GM18517 (cell line): Measurements from ENCODE around the gene RASSF6.
A peak's percentile ranks its signal among the peaks of the same experiment; 100 is the strongest.
"Not testable (repeated sequence)": the region's sequence is repeated elsewhere in the genome, so short reads cannot be mapped to it uniquely, and the experiment has no call there.

Source experiments
- ATAC-seq: cut with Tn5 transposase; IDR thresholded peaks from one replicate; pipeline ENCODE4 v1.9.1; 2021; ENCODE audit warnings: mild to moderate bottlenecking, moderate library complexity; ENCODE audit not compliant: unreplicated experiment

The RASSF6 gene

GRCh38 chr4:73620115-73620792 is at the start of gene RASSF6:
Gene RASSF6, minus strand, starts transcription at chr4:73620436. Its CDS starts 8,641 bp downstream, at chr4:73611795.
- ATAC-seq: peak; percentile 87

DNA sequence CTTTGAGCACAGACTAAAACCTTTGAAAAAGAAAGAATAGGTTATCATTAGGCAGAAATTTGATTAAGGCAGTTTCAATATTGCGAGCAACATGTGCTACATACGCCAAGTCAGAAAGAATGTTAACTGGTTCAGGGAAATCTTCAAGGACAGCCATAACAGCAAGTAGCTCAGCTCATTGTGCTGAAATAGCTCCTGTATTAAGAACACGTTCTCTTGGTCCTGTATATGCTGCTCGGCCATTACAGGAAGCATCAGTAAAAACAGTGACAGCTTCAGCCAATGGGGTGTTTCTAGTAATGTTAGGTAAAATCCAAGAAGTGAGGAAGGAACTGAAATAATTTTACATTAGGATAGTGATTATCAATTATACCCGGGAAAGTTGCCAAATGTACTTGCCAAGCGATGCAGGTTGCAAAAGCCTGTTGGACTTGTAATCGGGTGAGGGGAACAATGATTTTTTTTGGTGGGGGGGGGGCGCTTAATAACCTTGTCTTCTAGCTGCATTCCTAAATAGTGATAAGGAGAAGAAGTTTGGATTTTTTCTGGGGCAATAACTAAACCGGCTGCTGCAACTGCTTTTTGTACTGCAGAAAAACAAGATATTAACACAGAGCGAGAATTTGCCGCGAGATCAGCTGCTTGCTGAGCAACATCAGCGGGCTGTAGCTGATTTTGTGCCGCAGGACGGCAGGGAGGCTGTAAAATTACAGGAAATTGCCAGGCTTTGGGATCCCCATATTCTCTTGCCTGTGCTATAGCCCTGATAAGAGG is 49.4 kb upstream of the RASSF6 start:
- no peak for ATAC-seq

- ATAC-seq: no peak
These were observed 48.6 kb upstream of the RASSF6 start for GRCh38 chr4:73668782-73669201.

DNA sequence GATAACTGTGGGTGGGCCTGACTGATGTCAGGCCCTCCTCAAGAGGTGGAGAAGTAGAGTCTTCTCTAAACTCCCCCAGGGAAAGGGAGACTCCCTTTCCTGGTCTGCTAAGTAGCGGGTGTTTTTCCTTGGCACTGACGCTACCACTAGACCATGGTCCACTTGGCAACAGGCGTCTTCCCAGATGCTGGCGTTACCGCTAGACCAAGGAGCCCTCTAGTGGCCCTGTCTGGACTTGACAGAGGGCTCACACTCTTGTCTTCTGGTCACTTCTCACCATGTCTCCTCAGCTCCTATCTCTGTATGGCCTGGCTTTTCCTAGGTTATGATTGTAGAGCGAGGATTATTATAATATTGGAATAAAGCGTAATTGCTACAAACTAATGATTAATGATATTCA is 45.7 kb upstream of the RASSF6 start:
- ATAC-seq: not testable (repeated sequence)

GRCh38 chr4:73664470-73664869 is 44.2 kb upstream of the RASSF6 start:
- ATAC-seq: no peak

GRCh38 chr4:73663576-73663975 is 43.3 kb upstream of the RASSF6 start:
- no peak for ATAC-seq

GRCh38 chr4:73662709-73663546 is 42.7 kb upstream of the RASSF6 start:
- ATAC-seq: peak; percentile 91

- no peak for ATAC-seq
These were observed 41.4 kb upstream of the RASSF6 start for GRCh38 chr4:73661646-73662119.

GRCh38 chr4:73660808-73661207 is 40.6 kb upstream of the RASSF6 start:
- no peak for ATAC-seq

- ATAC-seq: peak; percentile 90
These were observed 33.5 kb upstream of the RASSF6 start for GRCh38 chr4:73653695-73654106.

GRCh38 chr4:73650250-73650649 is 30.0 kb upstream of the RASSF6 start:
- no peak for ATAC-seq

DNA sequence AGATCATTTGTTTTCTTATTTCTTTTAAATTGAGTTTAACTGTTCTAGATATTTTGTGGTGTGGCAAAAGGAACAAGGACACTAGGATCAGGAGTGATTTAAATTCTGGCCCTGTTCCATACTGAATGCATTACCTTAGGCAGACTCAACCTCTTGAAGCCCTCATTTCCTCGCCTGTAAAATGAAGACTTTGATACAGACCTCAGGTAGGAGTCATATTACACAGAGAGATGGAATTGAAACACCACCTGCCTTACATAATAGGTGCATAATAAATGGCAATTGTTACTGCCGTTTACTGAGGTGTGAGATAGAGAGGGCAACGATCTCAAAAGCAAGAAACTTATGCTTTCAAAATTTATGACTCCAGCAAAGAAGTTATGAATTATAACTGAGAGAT is 28.2 kb upstream of the RASSF6 start:
- ATAC-seq: no peak

- no peak for ATAC-seq
These were observed 25.9 kb upstream of the RASSF6 start for GRCh38 chr4:73646117-73646516.

- ATAC-seq: no peak
These were observed 11.5 kb upstream of the RASSF6 start for GRCh38 chr4:73631565-73632226.

DNA sequence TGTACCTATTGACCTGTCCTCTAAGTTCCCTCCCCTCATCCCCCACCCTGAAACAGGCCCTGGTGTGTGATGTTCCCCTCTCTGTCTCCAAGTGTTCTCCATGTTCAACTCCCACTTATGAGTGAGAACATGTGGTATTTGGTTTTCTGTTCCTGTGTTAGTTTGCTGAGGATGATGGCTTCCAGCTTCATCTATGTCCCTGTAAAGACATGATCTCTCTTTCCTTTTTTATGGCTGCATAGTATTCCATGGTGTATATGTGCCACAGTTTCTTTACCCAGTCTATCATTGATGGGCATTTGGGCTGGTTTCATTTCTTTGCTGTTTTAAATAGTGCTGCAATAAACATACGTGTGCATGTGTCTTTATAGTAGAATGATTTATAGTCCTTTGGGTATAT is 8.6 kb upstream of the RASSF6 start:
- ATAC-seq: not testable (repeated sequence)

DNA sequence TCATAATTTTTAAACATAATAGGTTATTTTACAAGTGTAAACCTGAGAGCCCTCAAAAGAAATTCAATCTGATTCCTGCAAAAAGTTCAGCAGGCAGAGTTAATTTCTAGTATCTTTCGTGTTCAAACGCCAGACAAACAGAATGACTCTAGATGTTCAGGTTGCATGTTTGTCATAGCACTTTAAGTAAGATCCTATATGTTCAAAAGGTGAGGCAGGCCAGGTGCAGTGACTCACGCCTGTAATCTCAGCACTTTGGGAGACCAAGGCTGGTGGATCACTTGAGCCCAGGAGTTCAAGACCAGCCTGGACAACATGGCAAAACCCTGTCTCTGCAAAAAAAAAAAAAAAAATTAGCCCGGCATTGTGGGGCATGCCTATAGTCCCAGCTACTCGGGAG is 1.1 kb upstream of the RASSF6 start:
- no peak for ATAC-seq

DNA sequence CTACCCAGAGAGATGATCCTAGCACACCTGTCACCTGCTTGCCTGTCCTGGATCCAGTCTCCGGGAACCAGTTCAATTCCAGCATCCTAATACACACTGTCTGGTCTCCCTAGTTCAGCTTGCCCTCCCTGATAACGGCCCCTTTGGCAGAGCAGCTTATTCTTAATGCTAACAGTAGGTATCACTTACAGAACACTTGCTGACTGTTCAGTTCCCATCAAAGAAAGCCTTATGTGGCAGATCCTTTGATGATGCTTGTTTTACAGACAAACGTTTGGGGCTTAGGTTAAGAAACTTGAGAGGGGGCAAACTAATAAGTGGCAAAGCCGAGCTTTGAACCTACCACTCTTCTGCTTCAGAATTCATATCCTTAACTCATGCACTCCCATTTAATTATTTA is 890 bp downstream of the RASSF6 start:
- no peak for ATAC-seq

DNA sequence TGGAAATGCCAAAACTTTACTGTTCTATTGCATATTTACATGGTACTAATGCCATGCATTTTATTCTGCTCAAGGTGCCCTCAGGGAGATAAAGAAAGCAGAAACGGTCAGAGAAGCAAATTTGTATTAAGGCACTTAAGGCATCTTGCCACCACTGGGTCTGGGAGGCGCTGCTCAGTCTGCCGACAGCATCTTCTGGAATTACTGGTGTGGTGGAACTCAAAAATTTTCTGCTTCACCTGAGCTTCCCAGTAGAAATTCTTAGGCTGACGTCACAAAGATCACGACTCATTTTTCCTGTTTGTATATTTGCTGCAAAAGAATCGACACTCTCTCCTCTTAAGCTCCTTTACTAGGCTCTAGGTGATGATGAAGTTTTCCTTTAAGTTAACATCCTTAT is 3.0 kb downstream of the RASSF6 start:
- no peak for ATAC-seq

DNA sequence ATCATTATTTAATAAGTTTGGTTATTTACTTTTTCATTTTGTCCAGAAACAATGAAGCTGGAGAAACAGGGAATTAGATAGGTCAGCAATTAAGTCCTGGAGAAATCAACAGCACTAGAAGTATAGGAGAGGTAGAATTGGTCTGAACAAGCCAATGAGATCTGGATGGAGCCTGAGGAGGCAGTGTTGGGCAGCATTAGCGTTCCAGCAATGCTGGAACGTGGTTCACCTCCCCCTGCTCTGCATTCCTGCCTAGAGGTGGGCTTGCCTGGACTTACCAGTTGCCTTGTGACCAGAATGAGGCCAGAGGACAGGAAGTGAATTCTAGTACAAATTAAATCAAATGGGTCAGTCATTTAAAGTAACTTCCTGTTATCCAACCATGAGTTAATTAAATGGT is 4.6 kb downstream of the RASSF6 start:
- ATAC-seq: no peak

DNA sequence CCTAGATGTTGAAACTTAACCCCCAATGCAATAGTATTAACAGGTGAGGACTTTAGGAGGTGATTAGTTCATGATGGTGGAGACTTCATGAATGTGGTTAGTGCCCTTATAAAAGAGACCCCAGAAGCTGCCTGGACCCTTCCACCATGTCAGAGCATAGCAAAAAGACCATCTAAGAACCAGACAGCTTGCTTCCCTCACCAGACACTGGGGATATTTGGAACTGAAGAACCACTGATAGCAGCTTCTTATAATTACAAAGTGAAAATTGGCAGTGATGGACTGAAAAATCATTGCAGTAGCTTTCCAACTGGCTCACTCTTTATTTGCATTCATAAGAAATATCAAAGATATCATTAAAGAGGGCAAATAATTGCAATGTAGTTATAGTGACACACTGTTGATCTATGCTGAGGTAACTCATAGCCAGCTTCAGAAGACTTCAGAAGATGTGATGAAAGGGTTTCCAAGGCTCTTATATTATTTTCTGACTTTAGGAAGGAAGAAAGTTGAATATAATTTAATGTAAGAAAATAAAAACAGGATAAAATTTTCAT is 5.8 kb downstream of the RASSF6 start:
- no peak for ATAC-seq

DNA sequence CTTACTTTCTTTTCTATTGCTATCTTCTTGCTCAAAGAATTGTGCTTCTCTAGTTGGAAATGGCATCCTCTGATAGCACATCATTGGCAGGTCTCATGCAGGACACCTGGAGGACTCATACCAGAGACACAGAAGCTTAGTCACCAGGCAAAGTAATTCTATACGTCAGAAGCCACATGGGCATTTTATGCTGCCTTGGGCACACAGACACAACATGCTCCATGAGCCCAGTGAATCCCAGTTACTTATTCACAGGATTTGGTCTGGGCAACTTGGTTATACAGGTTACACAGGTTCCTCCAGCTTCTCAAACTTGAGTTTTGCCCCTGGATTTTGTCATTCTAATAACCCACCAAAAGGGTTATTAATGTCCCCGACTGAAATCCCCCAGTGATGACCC is 7.1 kb downstream of the RASSF6 start:
- no peak for ATAC-seq
